Neural cell (in vitro differentiated cells): ENCODE results near the gene SAMD1. TPM values are rescaled to one million over a fixed set of nuclear protein-coding genes. Genes with fewer than 3 reads are reported as not detected.

Experiments used
- H2AFZ ChIP-seq: fragments of 200-600, 300-800 bp; sonication (generic), shearing (Covaris generic); 2 replicates; pipeline ENCODE4 v1.6.0; 2014; ENCODE audit warnings: low read depth, mild to moderate bottlenecking, antibody characterized with exemption, low read length, moderate library complexity
- H3F3A ChIP-seq: fragments of 200-600 bp; shearing (Covaris generic); 2 replicates; pipeline ENCODE4 v1.6.1; 2016; ENCODE audit warnings: mild to moderate bottlenecking, moderate library complexity, mixed read lengths, antibody characterized with exemption, low read length; ENCODE audit not compliant: insufficient read depth, poor library complexity, severe bottlenecking
- H3K27ac ChIP-seq: fragments of 200-600, 300-800 bp; sonication (generic), shearing (Covaris generic); 2 replicates; pipeline ENCODE4 v1.5.1; 2014; ENCODE audit warnings: mild to moderate bottlenecking, low read length, moderate library complexity
- H3K27me3 ChIP-seq: fragments of 300-800, 200-600 bp; sonication (generic), shearing (Covaris generic); 2 replicates; pipeline ENCODE4 v1.6.0; 2014; ENCODE audit warnings: mild to moderate bottlenecking, low read depth, low read length, moderate library complexity; ENCODE audit not compliant: insufficient read depth
- H3K36me3 ChIP-seq: fragments of 300-800, 200-600 bp; sonication (generic), shearing (Covaris generic); 2 replicates; pipeline ENCODE4 v1.5.1; 2014; ENCODE audit warnings: mild to moderate bottlenecking, antibody characterized with exemption, low read length, moderate library complexity; ENCODE audit not compliant: insufficient read depth
- H3K4me2 ChIP-seq: fragments of 300-800, 200-600 bp; sonication (generic), shearing (Covaris generic); 2 replicates; pipeline ENCODE4 v1.6.0; 2014; ENCODE audit warnings: mild to moderate bottlenecking, low read length
- H3K4me3 ChIP-seq: fragments of 300-800, 200-600 bp; sonication (generic), shearing (Covaris generic); 2 replicates; pipeline ENCODE4 v1.5.1; 2014; ENCODE audit warnings: mild to moderate bottlenecking, low read length, moderate library complexity
- H3K79me2 ChIP-seq: fragments of 200-600 bp; shearing (Covaris generic); replicated peaks from 2 replicates; pipeline ENCODE4 v1.6.0; 2014; ENCODE audit warnings: mild to moderate bottlenecking, low read length, moderate library complexity; ENCODE audit not compliant: insufficient read depth
- H3K9ac ChIP-seq: fragments of 300-800, 200-600 bp; sonication (generic), shearing (Covaris generic); 2 replicates; pipeline ENCODE4 v1.6.1; 2016; ENCODE audit warnings: mild to moderate bottlenecking, low read length, mixed read lengths
- H3K9me2 ChIP-seq: fragments of 200-600 bp; shearing (Covaris generic); 2 replicates; pipeline ENCODE4 v1.6.1; 2016; ENCODE audit warnings: mild to moderate bottlenecking, low read length, mixed read lengths; ENCODE audit not compliant: insufficient read depth
- H3K9me3 ChIP-seq: fragments of 200-600, 300-800 bp; sonication (generic), shearing (Covaris generic); 2 replicates; pipeline ENCODE4 v1.6.1; 2016; ENCODE audit warnings: mild to moderate bottlenecking, mixed run types, low read length, moderate library complexity, mixed read lengths
- H4K20me1 ChIP-seq: fragments of 200-600 bp; shearing (Covaris generic); 2 replicates; pipeline ENCODE4 v1.6.1; 2016; ENCODE audit warnings: mild to moderate bottlenecking, mixed run types; ENCODE audit not compliant: insufficient read depth
- EP300 ChIP-seq: fragments of 450-650 bp; conservative IDR thresholded peaks from 2 replicates; pipeline ENCODE4 v1.6.1; 2014; ENCODE audit warnings: antibody characterized with exemption, mild to moderate bottlenecking, moderate library complexity; ENCODE audit not compliant: poor library complexity, severe bottlenecking
- EZH2 ChIP-seq: fragments of 200-600, 300-800 bp; shearing (Covaris generic), sonication (generic); IDR thresholded peaks from 2 replicates; pipeline ENCODE4 v1.6.1; 2014; ENCODE audit warnings: antibody characterized with exemption, low read length, borderline replicate concordance, mild to moderate bottlenecking; ENCODE audit not compliant: insufficient read depth, poor library complexity, severe bottlenecking
- MXI1 ChIP-seq: fragments of 450-650 bp; conservative IDR thresholded peaks from 2 replicates; pipeline ENCODE4 v1.6.1; 2014; ENCODE audit warnings: antibody characterized with exemption, mild to moderate bottlenecking; ENCODE audit not compliant: poor library complexity, severe bottlenecking
- POLR2AphosphoS5 ChIP-seq: IDR thresholded peaks from 2 replicates; pipeline ENCODE4 v1.6.1; 2012
- RAD21 ChIP-seq: fragments of 450-650 bp; conservative IDR thresholded peaks from 2 replicates; pipeline ENCODE4 v1.6.1; 2014; ENCODE audit warnings: antibody characterized with exemption, mild to moderate bottlenecking, moderate library complexity
- REST ChIP-seq: IDR thresholded peaks from 2 replicates; pipeline ENCODE4 v1.6.1; 2012; ENCODE audit warnings: borderline replicate concordance
- SMC3 ChIP-seq: fragments of 450-650 bp; conservative IDR thresholded peaks from 2 replicates; pipeline ENCODE4 v1.6.1; 2014; ENCODE audit warnings: antibody characterized with exemption, mild to moderate bottlenecking, moderate library complexity; ENCODE audit not compliant: poor library complexity
- TAF1 ChIP-seq: IDR thresholded peaks from 2 replicates; pipeline ENCODE4 v1.6.1; 2012; ENCODE audit warnings: low read depth
- polyA plus RNA-seq: library from polyadenylated mRNA; depleted of rRNA; stranded (reverse); fragments of >200 nt; gene quantifications from 2 replicates; pipeline ENCODE4 v1.2.3, GENCODE V29; 2014
- TF ChIP-seq, protein P1 (sequence below): fragments of 450-650 bp; IDR thresholded peaks from 2 replicates; pipeline ENCODE4 v1.5.1; 2014; ENCODE audit warnings: antibody characterized with exemption, mild to moderate bottlenecking, moderate library complexity; ENCODE audit not compliant: poor library complexity, severe bottlenecking

Gene SAMD1
- polyA plus RNA-seq, 1 donor from 2014 or later: 38.1 TPM

- Histone ChIP-seq H3K36me3 (no peaks in the 10 kb centered on the region), H3K9me3 (no peaks in the 10 kb centered on the region), H3K9me2 (no peaks in the 10 kb centered on the region), H4K20me1 (no peaks in the 10 kb centered on the region), H3K9ac (peak overlapping the region; percentile 69), H3K27ac (peak overlapping the region; percentile 53), H3K4me3 (peak overlapping the region; percentile 87), H3K4me2 (peak overlapping the region; percentile 84), H3K79me2 (no peaks in the 10 kb centered on the region), H3K27me3 (peaks cover 15% of the 10 kb centered on the region), H2AFZ (peak overlapping the region; percentile 60), H3F3A (no peaks in the 10 kb centered on the region)
- TF ChIP-seq REST (no peak), TAF1 (no peak), RAD21 (no peak), POLR2AphosphoS5 (no peak), EP300 (no peak), SMC3 (no peak), MXI1 (no peak), EZH2 (no peak)
- TF ChIP-seq, protein P1, sequence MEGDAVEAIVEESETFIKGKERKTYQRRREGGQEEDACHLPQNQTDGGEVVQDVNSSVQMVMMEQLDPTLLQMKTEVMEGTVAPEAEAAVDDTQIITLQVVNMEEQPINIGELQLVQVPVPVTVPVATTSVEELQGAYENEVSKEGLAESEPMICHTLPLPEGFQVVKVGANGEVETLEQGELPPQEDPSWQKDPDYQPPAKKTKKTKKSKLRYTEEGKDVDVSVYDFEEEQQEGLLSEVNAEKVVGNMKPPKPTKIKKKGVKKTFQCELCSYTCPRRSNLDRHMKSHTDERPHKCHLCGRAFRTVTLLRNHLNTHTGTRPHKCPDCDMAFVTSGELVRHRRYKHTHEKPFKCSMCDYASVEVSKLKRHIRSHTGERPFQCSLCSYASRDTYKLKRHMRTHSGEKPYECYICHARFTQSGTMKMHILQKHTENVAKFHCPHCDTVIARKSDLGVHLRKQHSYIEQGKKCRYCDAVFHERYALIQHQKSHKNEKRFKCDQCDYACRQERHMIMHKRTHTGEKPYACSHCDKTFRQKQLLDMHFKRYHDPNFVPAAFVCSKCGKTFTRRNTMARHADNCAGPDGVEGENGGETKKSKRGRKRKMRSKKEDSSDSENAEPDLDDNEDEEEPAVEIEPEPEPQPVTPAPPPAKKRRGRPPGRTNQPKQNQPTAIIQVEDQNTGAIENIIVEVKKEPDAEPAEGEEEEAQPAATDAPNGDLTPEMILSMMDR: no peak
Measured at GRCh38 chr19:14073925-14074838, 16.4 kb downstream of the SAMD1 start.

- H3K79me2 ChIP-seq: no peaks in the 10 kb centered on the region
- no peaks in the 10 kb centered on the region for H3K9me2 ChIP-seq
- no peaks in the 10 kb centered on the region for H3K9me3 ChIP-seq
- H3K27me3 ChIP-seq: peaks cover 15% of the 10 kb centered on the region
- H2AFZ ChIP-seq: peak overlapping the region; percentile 60
- H3K4me2 ChIP-seq: peak overlapping the region; percentile 84
- peak overlapping the region; percentile 53 for H3K27ac ChIP-seq
- peak overlapping the region; percentile 69 for H3K9ac ChIP-seq
- peak overlapping the region; percentile 87 for H3K4me3 ChIP-seq
- TF ChIP-seq EZH2: no peak
- TF ChIP-seq, protein P1: peak; percentile 84
- TF ChIP-seq REST: peak; percentile 16
- no peak for TF ChIP-seq EP300
- peak; percentile 22 for TF ChIP-seq POLR2AphosphoS5
- peak; percentile 36 for TF ChIP-seq TAF1
- TF ChIP-seq RAD21: no peak
- peak; percentile 65 for TF ChIP-seq SMC3
- TF ChIP-seq MXI1: peak; percentile 69
- no peaks in the 10 kb centered on the region for H4K20me1 ChIP-seq
- H3K36me3 ChIP-seq: no peaks in the 10 kb centered on the region
- H3F3A ChIP-seq: no peaks in the 10 kb centered on the region
Measured at GRCh38 chr19:14073261-14073924, 17.2 kb downstream of the SAMD1 start.
